CD14-positive monocyte (primary cell): Measurements from ENCODE around the gene SMARCB1. TPM values are rescaled to one million over a fixed set of nuclear protein-coding genes. Genes with fewer than 3 reads are reported as not detected.

Experiments used
- DNase-seq, 3 donors: peaks; one replicate each; pipeline ENCODE4 v3.0.0-alpha.2; 2011 to 2022
- H2AFZ ChIP-seq: 2 replicates; pipeline ENCODE4 v1.6.0; 2012; ENCODE audit warnings: mild to moderate bottlenecking, low read depth, low read length, inconsistent platforms; ENCODE audit not compliant: insufficient read depth, poor library complexity, severe bottlenecking
- H3K27ac ChIP-seq, 2 donors: 1 replicate in 1 of 2; 2 replicates in 1 of 2; pipeline ENCODE4 v1.5.1; 2012 to 2013; ENCODE audit warnings: low read length in 2 of 2, control low read depth in 1 of 2, inconsistent platforms in 1 of 2, low read depth in 1 of 2, mild to moderate bottlenecking in 1 of 2
- H3K27me3 ChIP-seq, 2 donors: one replicate each; pipeline versions ENCODE4 v1.6.0 to v1.6.1; 2011 to 2013; ENCODE audit warnings: low read length in 2 of 2; ENCODE audit not compliant: control insufficient read depth in 2 of 2, insufficient read depth in 2 of 2
- H3K36me3 ChIP-seq, 2 donors: replicated peaks in 1 of 2; 1 replicate in 1 of 2; 2 replicates in 1 of 2; pipeline versions ENCODE4 v1.5.1 to v1.6.1; 2012 to 2013; ENCODE audit warnings: low read length in 2 of 2, control low read depth in 1 of 2, inconsistent platforms in 1 of 2, mild to moderate bottlenecking in 1 of 2; ENCODE audit not compliant: insufficient read depth in 2 of 2, control insufficient read depth in 1 of 2
- H3K4me1 ChIP-seq, 2 donors: 1 replicate in 1 of 2; 2 replicates in 1 of 2; pipeline versions ENCODE4 v1.5.1 to v1.6.1; 2012 to 2013; ENCODE audit warnings: low read length in 2 of 2, control low read depth in 1 of 2, inconsistent platforms in 1 of 2, mild to moderate bottlenecking in 1 of 2, moderate library complexity in 1 of 2; ENCODE audit not compliant: insufficient read depth in 2 of 2, control insufficient read depth in 1 of 2
- H3K4me2 ChIP-seq: replicated peaks from 2 replicates; pipeline ENCODE3; 2012; ENCODE audit warnings: low read length, moderate library complexity, mild to moderate bottlenecking; ENCODE audit not compliant: poor library complexity, severe bottlenecking; ENCODE audit errors: extremely low read depth
- H3K4me3 ChIP-seq, 3 experiments: fragments of 200-600 bp in 1 of 3; sonication (generic) in 1 of 3; replicated peaks in 1 of 3; 1 replicate in 2 of 3; 2 replicates in 1 of 3; pipeline ENCODE4 v1.5.1; 2011 to 2013; ENCODE audit warnings: low read length in 3 of 3, mild to moderate bottlenecking in 3 of 3, control low read depth in 2 of 3, low read depth in 2 of 3, inconsistent platforms in 1 of 3, moderate library complexity in 1 of 3
- H3K79me2 ChIP-seq: 2 replicates; pipeline ENCODE4 v1.6.0; 2012; ENCODE audit warnings: mild to moderate bottlenecking, control low read depth, inconsistent platforms, low read length, moderate library complexity; ENCODE audit not compliant: insufficient read depth
- H3K9ac ChIP-seq: 2 replicates; pipeline ENCODE4 v1.6.0; 2017; ENCODE audit warnings: low read length, mild to moderate bottlenecking; ENCODE audit not compliant: insufficient read depth, poor library complexity, severe bottlenecking
- H3K9me3 ChIP-seq, 2 donors: replicated peaks in 1 of 2; 1 replicate in 1 of 2; 2 replicates in 1 of 2; pipeline versions ENCODE4 v1.5.1 to v1.6.1; 2012 to 2013; ENCODE audit warnings: low read length in 2 of 2, control low read depth in 1 of 2; ENCODE audit not compliant: control insufficient read depth in 1 of 2, insufficient read depth in 1 of 2
- H4K20me1 ChIP-seq: 2 replicates; pipeline ENCODE4 v1.6.0; 2012; ENCODE audit warnings: mild to moderate bottlenecking, low read length, control low read depth, moderate library complexity; ENCODE audit not compliant: insufficient read depth
- H3K27ac Mint-ChIP-seq, 7 donors: one replicate each; pipeline ENCODE4 v1.8.0; 2020; ENCODE audit warnings: mild to moderate bottlenecking in 7 of 7, mixed read lengths in 7 of 7, moderate library complexity in 6 of 7, inconsistent platforms in 2 of 7
- H3K27me3 Mint-ChIP-seq, 3 donors: one replicate each; pipeline ENCODE4 v1.8.0; 2021 to 2022; ENCODE audit warnings: low read depth in 3 of 3, mild to moderate bottlenecking in 3 of 3, mixed read lengths in 3 of 3, moderate library complexity in 3 of 3, inconsistent platforms in 1 of 3
- H3K36me3 Mint-ChIP-seq, 2 donors: one replicate each; pipeline ENCODE4 v1.8.0; 2020; ENCODE audit warnings: mixed read lengths in 2 of 2, inconsistent platforms in 1 of 2, mild to moderate bottlenecking in 1 of 2
- H3K4me1 Mint-ChIP-seq: one replicate; pipeline ENCODE4 v1.8.0; 2020; ENCODE audit warnings: mild to moderate bottlenecking, mixed read lengths
- H3K4me3 Mint-ChIP-seq, 2 donors: one replicate each; pipeline ENCODE4 v1.8.0; 2020; ENCODE audit warnings: mild to moderate bottlenecking in 2 of 2, mixed read lengths in 2 of 2, moderate library complexity in 1 of 2
- H3K9me3 Mint-ChIP-seq, 7 donors: one replicate each; pipeline ENCODE4 v1.8.0; 2020 to 2022; ENCODE audit warnings: mixed read lengths in 7 of 7, mild to moderate bottlenecking in 6 of 7, moderate library complexity in 6 of 7, inconsistent platforms in 2 of 7
- CTCF ChIP-seq: fragments of 200-600 bp; IDR thresholded peaks from one replicate; pipeline ENCODE4 v1.8.0; 2022; ENCODE audit warnings: antibody characterized with exemption, mild to moderate bottlenecking
- WGBS: methylation state at CpG from one replicate; pipeline ENCODE4 v1.1.5; 2013; ENCODE audit warnings: missing lambda C conversion rate; ENCODE audit not compliant: insufficient coverage; 5-methylcytosine and 5-hydroxymethylcytosine counted together
- intact Hi-C, 2 donors: fragments of 100-400 bp; cut with micrococcal nuclease; formaldehyde crosslinking; loops; one replicate each; pipeline versions ENCODE4 v1.15.0 to v1.15.1; 2023
- polyA plus RNA-seq, 3 donors: library from polyadenylated mRNA; depleted of rRNA in 1 of 3; unstranded in 2 of 3; stranded (reverse) in 1 of 3; fragments of 300-500 nt in 2 of 3; fragments of >200 nt in 1 of 3; fragmentation: Illumina TruSeq in 2 of 3; gene quantifications; 1 replicate in 2 of 3; 2 replicates in 1 of 3; pipeline ENCODE4 v1.2.3, GENCODE V29; 2012 to 2021

The SMARCB1 gene
- polyA plus RNA-seq, 3 donors, result 30.3 to 71.8 (median 31.5) TPM

GRCh38 chr22:23780146-23780748, 6.5 kb upstream of the SMARCB1 start:
- no peak overlapping the region for H2AFZ ChIP-seq
- no peak overlapping the region for H3K27ac ChIP-seq
- H3K4me1 ChIP-seq, result no peaks in the 10 kb centered on the region
- H3K36me3 ChIP-seq, result no peaks in the 10 kb centered on the region
- intact Hi-C loops, result no loop called here
- H3K9ac ChIP-seq, result no peak overlapping the region
- Mint-ChIP-seq H3K4me1 (no peaks in the 10 kb centered on the region), H3K27me3 (peaks cover 0 to 6% (median 2%) of the 10 kb centered on the region in 3 donors), H3K4me3 (no peak overlapping the region), H3K36me3 (no peaks in the 10 kb centered on the region), H3K9me3 (no peaks in the 10 kb centered on the region), H3K27ac (no peak overlapping the region)
- H4K20me1 ChIP-seq, result no peaks in the 10 kb centered on the region
- WGBS, result 94% methylated on average over 19 of the region's 20 CpGs
- H3K79me2 ChIP-seq, result no peaks in the 10 kb centered on the region
- H3K4me2 ChIP-seq, result no peak overlapping the region
- H3K9me3 ChIP-seq, result no peaks in the 10 kb centered on the region
- no peak for TF ChIP-seq CTCF
- H3K27me3 ChIP-seq, result no peaks in the 10 kb centered on the region
- DNase-seq, result no peak
- no peak overlapping the region for H3K4me3 ChIP-seq

- H3K79me2 ChIP-seq, result no peaks in the 10 kb centered on the region
- Mint-ChIP-seq H3K9me3 (no peaks in the 10 kb centered on the region), H3K36me3 (no peaks in the 10 kb centered on the region), H3K4me3 (no peak overlapping the region), H3K27ac (peak overlapping the region in 1 of 7 donors; percentile 18), H3K27me3 (peaks cover 0 to 6% (median 1%) of the 10 kb centered on the region in 3 donors), H3K4me1 (no peaks in the 10 kb centered on the region)
- H3K36me3 ChIP-seq, result no peaks in the 10 kb centered on the region
- H4K20me1 ChIP-seq, result no peaks in the 10 kb centered on the region
- no peak overlapping the region for H3K4me3 ChIP-seq
- no peaks in the 10 kb centered on the region for H3K4me1 ChIP-seq
- no peak overlapping the region for H2AFZ ChIP-seq
- no peak overlapping the region for H3K27ac ChIP-seq
- no peak overlapping the region for H3K9ac ChIP-seq
- 94% methylated on average over 15 of the region's 15 CpGs for WGBS
- no peak for DNase-seq
- H3K4me2 ChIP-seq, result no peak overlapping the region
- no peak for TF ChIP-seq CTCF
- no peaks in the 10 kb centered on the region for H3K9me3 ChIP-seq
- intact Hi-C loops, result no loop called here
- H3K27me3 ChIP-seq, result no peaks in the 10 kb centered on the region
Measured at GRCh38 chr22:23781065-23781464, 5.7 kb upstream of the SMARCB1 start.
